HepG2 (cell line): Measurements from ENCODE around the gene KANK3. TPM values are rescaled to one million over a fixed set of nuclear protein-coding genes. Genes with fewer than 3 reads are reported as not detected.
A peak's percentile ranks its signal among the peaks of the same experiment; 100 is the strongest.

Experiments used
- AGO2 ChIP-seq: fragments of 200-400 bp; formaldehyde crosslinking; optimal IDR thresholded peaks from 2 replicates; pipeline ENCODE3; 2017; ENCODE audit warnings: mild to moderate bottlenecking, low read depth, low read length, moderate library complexity
- BHLHE40 ChIP-seq: IDR thresholded peaks from 2 replicates; pipeline ENCODE4 v1.6.1; 2011; ENCODE audit warnings: low read length, improper control_type of control experiment
- BORCS8-MEF2B ChIP-seq: sonication (generic); formaldehyde crosslinking; IDR thresholded peaks from 2 replicates; pipeline ENCODE4 v1.8.0; 2022; ENCODE audit warnings: mild to moderate bottlenecking, missing genetic modification reagents
- FOXO1 ChIP-seq: sonication (generic); formaldehyde crosslinking; IDR thresholded peaks from 2 replicates; pipeline ENCODE4 v1.4.0; 2020; ENCODE audit warnings: missing genetic modification reagents
- GATA4 ChIP-seq: sonication (generic); IDR thresholded peaks from 2 replicates; pipeline ENCODE4 v1.6.1; 2016; ENCODE audit warnings: antibody characterized with exemption, low read depth, borderline replicate concordance
- GFI1 ChIP-seq: sonication (generic); formaldehyde crosslinking; IDR thresholded peaks from 2 replicates; pipeline ENCODE4 v1.5.0; 2020; ENCODE audit warnings: missing genetic modification reagents, mild to moderate bottlenecking, borderline replicate concordance
- GMEB1 ChIP-seq: sonication (generic); formaldehyde crosslinking; IDR thresholded peaks from 2 replicates; pipeline ENCODE4 v1.5.1; 2020; ENCODE audit warnings: missing genetic modification reagents, mild to moderate bottlenecking, borderline replicate concordance
- GZF1 ChIP-seq: sonication (generic); formaldehyde crosslinking; IDR thresholded peaks from 2 replicates; pipeline ENCODE4 v1.5.1; 2020; ENCODE audit warnings: mild to moderate bottlenecking, missing genetic modification reagents
- IKZF5 ChIP-seq: IDR thresholded peaks from 2 replicates; pipeline ENCODE4 v1.6.1; 2018; ENCODE audit warnings: missing genetic modification reagents, mild to moderate bottlenecking, missing compliant biosample characterization
- NFATC3 ChIP-seq: sonication (generic); formaldehyde crosslinking; IDR thresholded peaks from 2 replicates; pipeline ENCODE4 v1.5.1; 2020; ENCODE audit warnings: mild to moderate bottlenecking, missing genetic modification reagents
- RBM22 ChIP-seq: fragments of 200-400 bp; formaldehyde crosslinking; optimal IDR thresholded peaks from 2 replicates; pipeline ENCODE3; 2017; ENCODE audit warnings: mild to moderate bottlenecking, low read length, moderate library complexity
- SKI ChIP-seq: fragments of 450-650 bp; IDR thresholded peaks from one replicate; pipeline ENCODE4 v1.6.1; 2018; ENCODE audit warnings: mild to moderate bottlenecking; ENCODE audit not compliant: partially characterized antibody
- THAP9 ChIP-seq: sonication (generic); formaldehyde crosslinking; IDR thresholded peaks from 2 replicates; pipeline ENCODE4; 2020; ENCODE audit warnings: missing genetic modification reagents, mild to moderate bottlenecking, borderline replicate concordance
- ZNF224 ChIP-seq: sonication (generic); formaldehyde crosslinking; IDR thresholded peaks from 2 replicates; pipeline ENCODE4 v1.5.0; 2020; ENCODE audit warnings: mild to moderate bottlenecking, missing genetic modification reagents
- ZNF234 ChIP-seq: sonication (generic); formaldehyde crosslinking; conservative IDR thresholded peaks from 2 replicates; pipeline ENCODE4 v1.5.1; 2020; ENCODE audit warnings: mild to moderate bottlenecking, missing genetic modification reagents
- ZNF280D ChIP-seq: sonication (generic); formaldehyde crosslinking; IDR thresholded peaks from 2 replicates; pipeline ENCODE4 v1.5.1; 2020; ENCODE audit warnings: mild to moderate bottlenecking, missing genetic modification reagents
- ZNF329 ChIP-seq: sonication (generic); formaldehyde crosslinking; IDR thresholded peaks from 2 replicates; pipeline ENCODE4 v1.9.0; 2021; ENCODE audit warnings: low read depth, mild to moderate bottlenecking, missing genetic modification reagents
- ZNF331 ChIP-seq: sonication (generic); formaldehyde crosslinking; IDR thresholded peaks from 2 replicates; pipeline ENCODE4 v1.4.0; 2020; ENCODE audit warnings: missing genetic modification reagents
- ZSCAN21 ChIP-seq: sonication (generic); formaldehyde crosslinking; IDR thresholded peaks from 2 replicates; pipeline ENCODE4 v1.8.0; 2022; ENCODE audit warnings: mild to moderate bottlenecking, missing genetic modification reagents, moderate library complexity, borderline replicate concordance
- polyA plus RNA-seq, 8 experiments: library from polyadenylated mRNA; depleted of rRNA in 3 of 8; stranded (reverse) in 7 of 8; unstranded in 1 of 8; fragments of >200 nt; fragmentation: Illumina TruSeq in 4 of 8; extraction: Trizol in 4 of 8; gene quantifications; 2 replicates each; pipeline versions ENCODE4 v1.2.1 to v1.2.3, GENCODE V29; 2011 to 2016; ENCODE audit warnings: low read depth in 4 of 8, missing spikeins in 1 of 8, mixed read lengths in 1 of 8; ENCODE audit not compliant: insufficient read depth in 1 of 8
- total RNA-seq, 5 experiments: library from RNA; depleted of rRNA; stranded (reverse); fragments of >200 nt; fragmentation: Illumina TruSeq; extraction: Trizol; gene quantifications; 2 replicates each; pipeline ENCODE4 v1.2.3, GENCODE V29; 2016; ENCODE audit warnings: low read depth in 1 of 5

KANK3 gene
- total and polyA plus RNA-seq, 2 of the 13 experiments (the other 11 are each of a cell fraction or from before 2014, with no cell fraction given) = 0.15 to 0.20 TPM

GRCh38 chr19:8387688-8388611 lies 44.9 kb upstream of the KANK3 start (continued):
- TF ChIP-seq IKZF5 (CRISPR knock-in tag) (peak; percentile 34; the same call in 1 of the 2 replicates), THAP9 (CRISPR knock-in tag) (no peak; the same call in 1 of the 2 replicates), ZNF331 (CRISPR knock-in tag) (peak; percentile 79; the same call in 1 of the 2 replicates), FOXO1 (peak; percentile 82; the same call in 1 of the 2 replicates), GATA4 (peak; percentile 78; the same call in 1 of the 2 replicates), ZNF280D (peak; percentile 96), GMEB1 (CRISPR knock-in tag) (peak; percentile 32; the same call in 1 of the 2 replicates), BORCS8-MEF2B (CRISPR knock-in tag) (no peak), SKI (peak; percentile 59), AGO2 (no peak), RBM22 (no peak), BHLHE40 (no peak; the same call in 1 of the 2 replicates), GZF1 (CRISPR knock-in tag) (no peak), ZNF329 (CRISPR knock-in tag) (no peak; the same call in 1 of the 2 replicates), ZNF234 (no peak), GFI1 (CRISPR knock-in tag) (peak; percentile 59; the same call in 1 of the 2 replicates), NFATC3 (CRISPR knock-in tag) (no peak), ZNF224 (CRISPR knock-in tag) (0 out of 2 replicates have a peak, but pooled peaks have one; percentile 60), ZSCAN21 (no peak)
